Activated CD4-positive, alpha-beta T cell treated with anti-CD3 and anti-CD28 coated beads, Interleukin-2, amount 50 U/mL, for 48 hours (primary cell): ENCODE measurements around the gene COPS7A.

Source experiments
- DNase-seq, 2 experiments: peaks; one replicate each; pipeline ENCODE4 v3.0.0-alpha.2; 2020

COPS7A gene

GRCh38 chr12:6752167-6752920, 28.5 kb downstream of the COPS7A start:
- DNase-seq: peak; percentile 38 to 40

GRCh38 chr12:6752921-6753771, 29.3 kb downstream of the COPS7A start, which contains the start of gene MLF2:
Gene MLF2 (minus strand): TSS chr12:6753141. CDS start chr12:6752334, 807 bp downstream.
- DNase-seq: peak; percentile 99

- no peak for DNase-seq
Measured at GRCh38 chr12:6753772-6754356, 30.0 kb downstream of the COPS7A start.

DNA sequence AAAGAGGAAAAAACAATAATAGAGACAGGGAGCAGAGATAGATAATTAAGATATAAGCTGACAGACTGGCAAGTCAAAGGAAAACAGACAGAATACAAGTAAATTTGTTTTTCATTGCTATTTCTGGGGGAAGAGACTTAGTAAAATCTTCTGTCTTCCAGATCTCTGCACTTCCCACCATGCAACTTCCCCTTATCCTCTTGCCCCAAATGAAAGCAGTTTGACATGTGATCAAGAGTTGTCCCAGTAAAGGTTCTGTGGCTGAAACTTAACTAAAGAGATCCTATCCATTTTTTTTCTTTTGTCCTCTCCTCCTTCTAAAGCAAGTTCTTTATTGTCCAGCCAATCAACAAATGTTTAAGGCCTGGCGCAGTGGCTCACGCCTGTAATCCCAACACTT, 30.6 kb downstream of the COPS7A start:
- DNase-seq: no peak

GRCh38 chr12:6757028-6757690, 33.3 kb downstream of the COPS7A start:
- DNase-seq: no peak

DNA sequence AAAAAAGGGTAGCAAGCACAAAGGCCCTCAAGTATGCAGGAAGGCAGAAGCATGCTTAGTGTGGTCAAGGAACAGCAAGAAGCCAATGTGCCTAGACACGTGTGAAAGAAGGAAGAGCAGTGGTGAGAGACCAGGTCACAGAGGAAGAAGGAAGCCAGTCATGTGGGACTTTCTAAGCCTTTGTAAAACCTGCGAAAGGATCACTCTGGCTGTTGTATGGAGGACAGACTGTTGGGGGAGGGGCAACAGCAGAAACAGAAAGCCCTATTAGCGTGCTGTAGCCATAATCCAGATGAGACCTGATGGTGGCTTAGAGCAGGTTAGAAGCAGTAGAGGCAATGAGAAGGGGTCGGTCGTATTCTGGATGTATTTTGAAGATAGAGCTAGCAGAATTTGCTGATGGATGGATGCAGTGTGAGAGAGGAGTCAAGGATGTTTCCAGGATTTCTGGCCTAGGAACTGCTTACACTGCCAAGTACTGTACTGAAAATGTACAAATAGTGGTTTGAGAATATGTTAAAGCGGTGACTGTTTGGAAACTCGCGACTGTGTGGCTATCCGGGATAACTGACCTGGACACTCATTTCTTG, 34.8 kb downstream of the COPS7A start:
- DNase-seq: no peak

DNA sequence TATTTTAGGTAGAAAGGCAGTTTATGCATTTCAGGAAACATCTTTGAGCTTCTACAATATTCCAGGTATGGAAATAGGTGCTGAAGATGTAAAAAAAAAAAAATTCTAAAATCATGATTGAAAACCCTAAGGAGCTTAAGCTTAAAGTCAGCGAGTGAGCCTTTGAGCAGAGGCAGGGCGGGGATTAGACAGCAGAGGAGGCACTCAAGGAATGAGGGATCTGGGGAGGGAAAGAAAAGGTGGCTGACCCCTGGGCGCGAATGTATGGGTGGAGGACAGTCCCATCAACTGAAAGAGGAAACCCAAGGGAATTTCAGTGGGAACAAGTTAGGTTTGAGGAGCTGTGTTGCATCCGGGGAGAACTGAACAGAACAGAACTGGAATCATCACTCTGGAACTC, 35.9 kb downstream of the COPS7A start:
- DNase-seq: no peak

DNA sequence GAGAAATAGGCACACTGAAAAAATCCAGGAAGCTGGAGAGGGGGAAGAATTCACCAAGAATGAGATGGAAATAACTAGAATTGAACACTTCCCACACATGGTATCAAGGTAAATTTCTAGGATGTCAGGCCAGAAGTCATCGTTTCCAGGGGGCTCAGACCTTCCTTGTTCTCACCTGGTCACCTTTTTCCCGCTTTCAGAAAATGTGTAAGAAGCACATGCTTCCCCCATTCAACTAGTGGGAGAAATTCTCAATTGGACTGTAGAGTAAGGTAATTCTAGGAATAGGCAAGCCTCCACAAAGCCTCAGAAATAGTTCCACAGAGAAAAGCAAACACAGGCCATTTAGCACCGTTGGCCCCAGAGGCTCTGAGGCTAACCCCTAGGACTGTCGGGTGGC, 39.5 kb downstream of the COPS7A start:
- DNase-seq: no peak

GRCh38 chr12:6764011-6764828, 40.4 kb downstream of the COPS7A start:
- DNase-seq: peak in 1 of 2 experiments; percentile 65

- DNase-seq: no peak
Measured at GRCh38 chr12:6765048-6765633, 41.3 kb downstream of the COPS7A start.

GRCh38 chr12:6765634-6766581, 42.1 kb downstream of the COPS7A start, which contains the start of gene PTMS:
Gene PTMS (plus strand): TSS chr12:6766363. CDS start chr12:6766706, 343 bp downstream.
- DNase-seq: peak; percentile 58 to 68

GRCh38 chr12:6766651-6767349, 43.0 kb downstream of the COPS7A start:
- DNase-seq: peak; percentile 62 to 69

- DNase-seq: no peak
Measured at GRCh38 chr12:6767353-6768319, 43.8 kb downstream of the COPS7A start.

DNA sequence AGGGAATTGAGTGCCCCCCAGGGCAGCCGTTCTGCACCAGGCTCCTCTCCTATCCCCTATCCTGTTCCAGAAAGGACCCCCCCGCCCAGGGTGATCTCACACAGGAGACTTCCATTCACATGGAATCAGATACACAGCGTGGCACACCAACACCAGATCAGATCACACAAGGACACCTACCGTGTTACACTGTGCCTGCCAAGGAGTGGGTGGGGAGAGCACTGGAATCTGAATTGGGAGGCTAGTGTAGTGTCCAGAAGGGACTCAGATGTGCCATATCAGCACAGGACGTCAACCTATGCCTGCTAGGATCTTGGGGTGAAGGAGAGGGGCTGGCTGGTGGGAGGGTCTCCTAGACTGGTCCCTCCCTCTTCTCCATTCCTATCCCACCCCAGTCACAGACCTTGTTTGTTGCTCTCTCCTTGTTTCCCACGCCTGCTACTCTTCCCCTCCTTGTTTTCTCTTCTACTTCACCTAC, 44.6 kb downstream of the COPS7A start:
- no peak for DNase-seq

- no peak for DNase-seq
Measured at GRCh38 chr12:6768990-6769389, 45.1 kb downstream of the COPS7A start.

DNA sequence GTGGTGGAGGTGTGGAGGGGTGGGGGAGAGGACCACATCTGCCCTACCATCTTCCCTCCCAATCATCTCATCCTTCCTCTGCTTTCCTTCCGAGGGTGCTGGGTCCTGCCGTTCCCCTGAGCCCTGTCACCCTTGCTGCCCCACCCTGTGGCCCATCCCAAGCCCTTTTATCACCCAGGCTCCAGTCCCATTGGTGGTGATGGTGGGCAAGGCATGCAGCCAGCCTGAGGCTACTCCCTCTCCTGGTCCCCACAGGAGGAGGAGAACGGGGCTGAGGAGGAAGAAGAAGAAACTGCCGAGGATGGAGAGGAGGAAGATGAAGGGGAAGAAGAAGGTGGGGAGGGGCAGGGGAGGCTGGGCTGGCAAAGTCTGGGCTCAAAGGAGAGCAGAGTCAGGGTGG, 45.8 kb downstream of the COPS7A start:
- no peak for DNase-seq

- DNase-seq: no peak
Measured at GRCh38 chr12:6770094-6770493, 46.2 kb downstream of the COPS7A start.

DNA sequence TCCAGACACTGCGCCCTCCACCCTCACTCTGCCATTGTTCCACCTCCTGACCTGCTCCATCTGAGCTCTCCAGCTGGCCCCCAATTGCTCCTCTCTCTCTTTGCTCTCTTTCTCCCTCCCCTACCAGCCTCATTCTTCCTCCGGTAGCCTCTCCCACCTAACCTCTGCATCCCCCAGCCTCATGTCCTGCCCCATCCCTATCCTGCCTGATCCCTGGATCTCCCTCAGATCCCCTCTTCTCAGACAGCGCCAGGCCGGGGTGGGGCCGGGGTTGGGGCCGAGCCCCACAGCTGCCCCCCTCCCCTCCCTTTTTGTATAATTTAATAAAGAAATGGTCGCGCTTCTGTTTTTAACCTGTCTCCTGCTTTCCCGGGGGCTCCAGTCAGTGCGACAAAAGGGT, 46.8 kb downstream of the COPS7A start:
- no peak for DNase-seq
